Gastroesophageal sphincter (tissue), 4 donors: ENCODE results near the gene PPP1R16B. TPM values are rescaled to one million over a fixed set of nuclear protein-coding genes. Genes with fewer than 3 reads are reported as not detected.
"Not testable (repeated sequence)": the region's sequence is repeated elsewhere in the genome, so short reads cannot be mapped to it uniquely, and the experiment has no call there.

Experiments
- ATAC-seq: fragments of 150-250 bp; one replicate; pipeline ENCODE4 v1.9.1; 2016; ENCODE audit warnings: mild to moderate bottlenecking, moderate library complexity
- H3K27ac ChIP-seq, 4 donors: fragments of 200-600 bp; sonication (generic) in 3 of 4; 1 replicate in 3 of 4; 2 replicates in 1 of 4; pipeline ENCODE4 v1.5.1; 2016 to 2019
- H3K27me3 ChIP-seq: fragments of 200-600 bp; sonication (generic); one replicate; pipeline ENCODE4 v1.5.1; 2019
- H3K36me3 ChIP-seq, 2 donors: fragments of 200-600 bp; sonication (generic); one replicate each; pipeline ENCODE4 v1.5.1; 2019; ENCODE audit warnings: control low read depth in 1 of 2
- H3K4me1 ChIP-seq, 3 donors: fragments of 200-600 bp; sonication (generic); 1 replicate in 2 of 3; 2 replicates in 1 of 3; pipeline ENCODE4 v1.5.1; 2016 to 2019; ENCODE audit warnings: control low read depth in 2 of 3
- H3K4me3 ChIP-seq, 2 donors: fragments of 200-600 bp; sonication (generic); one replicate each; pipeline ENCODE4 v1.5.1; 2019; ENCODE audit warnings: mild to moderate bottlenecking in 1 of 2, moderate library complexity in 1 of 2
- H3K9me3 ChIP-seq, 3 donors: fragments of 200-600 bp; sonication (generic); one replicate each; pipeline ENCODE4 v1.5.1; 2017 to 2019; ENCODE audit warnings: control low read depth in 2 of 3
- EP300 ChIP-seq: sonication (generic); formaldehyde crosslinking; IDR thresholded peaks from one replicate; pipeline ENCODE4 v1.6.1; 2017; ENCODE audit warnings: antibody characterized with exemption, mild to moderate bottlenecking
- POLR2A ChIP-seq, 2 donors: fragments of 450-650 bp; IDR thresholded peaks; one replicate each; pipeline ENCODE4 v1.6.1; 2017; ENCODE audit warnings: antibody characterized with exemption in 2 of 2, mild to moderate bottlenecking in 2 of 2, moderate library complexity in 1 of 2
- POLR2AphosphoS5 ChIP-seq: sonication (generic); formaldehyde crosslinking; IDR thresholded peaks from one replicate; pipeline ENCODE4 v1.6.1; 2017; ENCODE audit warnings: antibody characterized with exemption
- WGBS, 2 donors: methylation state at CpG; one replicate each; pipeline ENCODE4 v1.1.5; 2018; ENCODE audit warnings: low coverage in 1 of 2; 5-methylcytosine and 5-hydroxymethylcytosine counted together
- total RNA-seq, 4 donors: library from RNA; depleted of rRNA; stranded (reverse); fragments of >200 nt; gene quantifications; one replicate each; pipeline ENCODE4 v1.1.0, GENCODE V29; 2016
- TF ChIP-seq, protein P1 (sequence below), 4 experiments: fragments of 200-600 bp in 2 of 4; fragments of 450-650 bp in 2 of 4; sonication (generic) in 1 of 4; IDR thresholded peaks; one replicate each; pipeline ENCODE4 v1.5.1; 2017 to 2019; ENCODE audit warnings: antibody characterized with exemption in 4 of 4, mild to moderate bottlenecking in 2 of 4, moderate library complexity in 2 of 4

PPP1R16B gene
- total RNA-seq, 4 donors from 2014 or later = 4.1 to 10.0 (median 5.5) TPM

DNA sequence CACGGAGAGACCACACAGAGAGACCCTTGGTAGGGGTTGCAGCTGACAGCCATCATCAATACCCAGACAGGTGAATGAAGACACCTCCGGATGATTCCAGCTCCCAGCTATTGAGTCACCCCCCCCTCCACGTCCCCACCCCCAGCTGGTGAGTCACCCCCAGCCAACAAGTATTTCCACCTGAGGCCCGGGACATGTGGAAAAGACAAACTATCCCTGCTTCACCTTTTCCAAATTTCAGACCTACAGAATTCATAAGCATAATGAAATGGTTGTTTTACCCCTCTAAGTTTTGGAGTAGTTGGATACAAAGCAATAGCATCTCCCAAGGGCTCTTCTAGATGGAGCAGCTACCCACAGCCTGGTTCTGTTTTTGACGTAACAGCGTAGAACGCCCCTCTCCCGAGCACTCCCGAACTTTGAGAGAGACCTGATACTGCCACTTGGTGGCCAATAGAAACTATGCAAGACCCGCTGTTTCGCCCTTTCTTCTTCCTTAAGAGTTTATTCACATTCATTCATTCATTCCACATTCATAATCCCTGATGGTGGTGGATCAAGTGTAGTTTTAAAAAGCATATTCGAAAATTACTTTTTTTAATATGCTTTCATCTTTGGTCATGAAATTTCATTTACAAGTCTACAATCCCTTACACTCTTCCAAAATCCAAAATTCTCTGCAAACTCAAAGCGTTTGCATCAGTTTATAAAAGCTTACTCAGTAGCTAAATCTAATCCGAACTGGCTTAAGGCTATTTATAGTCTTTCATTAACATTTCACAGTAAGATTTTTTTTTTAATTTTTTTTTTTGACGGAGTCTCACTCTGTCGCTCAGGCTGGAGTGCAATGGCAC lies 15.1 kb upstream of the PPP1R16B start:
- TF ChIP-seq POLR2AphosphoS5 = no peak
- TF ChIP-seq, protein P1, sequence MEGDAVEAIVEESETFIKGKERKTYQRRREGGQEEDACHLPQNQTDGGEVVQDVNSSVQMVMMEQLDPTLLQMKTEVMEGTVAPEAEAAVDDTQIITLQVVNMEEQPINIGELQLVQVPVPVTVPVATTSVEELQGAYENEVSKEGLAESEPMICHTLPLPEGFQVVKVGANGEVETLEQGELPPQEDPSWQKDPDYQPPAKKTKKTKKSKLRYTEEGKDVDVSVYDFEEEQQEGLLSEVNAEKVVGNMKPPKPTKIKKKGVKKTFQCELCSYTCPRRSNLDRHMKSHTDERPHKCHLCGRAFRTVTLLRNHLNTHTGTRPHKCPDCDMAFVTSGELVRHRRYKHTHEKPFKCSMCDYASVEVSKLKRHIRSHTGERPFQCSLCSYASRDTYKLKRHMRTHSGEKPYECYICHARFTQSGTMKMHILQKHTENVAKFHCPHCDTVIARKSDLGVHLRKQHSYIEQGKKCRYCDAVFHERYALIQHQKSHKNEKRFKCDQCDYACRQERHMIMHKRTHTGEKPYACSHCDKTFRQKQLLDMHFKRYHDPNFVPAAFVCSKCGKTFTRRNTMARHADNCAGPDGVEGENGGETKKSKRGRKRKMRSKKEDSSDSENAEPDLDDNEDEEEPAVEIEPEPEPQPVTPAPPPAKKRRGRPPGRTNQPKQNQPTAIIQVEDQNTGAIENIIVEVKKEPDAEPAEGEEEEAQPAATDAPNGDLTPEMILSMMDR (IDR thresholded peaks at IDR 0.05) = peak; percentile 39 to 56 (median 49)
- H3K4me1 ChIP-seq = no peaks in the 10 kb centered on the region
- WGBS, 2 donors = 31 to 33% methylated on average over 12 to 13 of the region's 16 CpGs
- H3K36me3 ChIP-seq = no peaks in the 10 kb centered on the region
- H3K4me3 ChIP-seq = no peak overlapping the region
- H3K27me3 ChIP-seq = peaks cover 19% of the 10 kb centered on the region
- no peak for ATAC-seq
- H3K27ac ChIP-seq = no peak overlapping the region
- peaks cover 0 to 13% (median 0%) of the 10 kb centered on the region in 3 donors for H3K9me3 ChIP-seq

DNA sequence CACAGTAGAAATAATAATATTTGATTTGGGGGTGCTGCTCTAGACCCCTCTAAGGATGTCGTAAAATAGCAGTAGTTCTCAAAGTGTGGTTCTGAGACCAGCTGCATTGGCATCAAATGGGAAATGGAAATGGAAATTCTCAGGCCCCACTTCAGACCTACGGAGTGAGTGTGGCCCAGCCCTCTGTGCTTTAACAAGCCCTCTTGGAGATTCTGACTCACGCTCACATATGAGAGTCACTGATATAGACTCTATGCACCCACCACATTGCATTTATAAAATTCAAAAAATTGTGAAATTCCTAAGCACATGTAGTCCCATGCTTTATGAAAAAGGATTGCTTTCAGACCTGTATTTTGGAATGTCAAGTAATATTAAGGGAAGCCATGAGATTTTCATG lies 14.2 kb upstream of the PPP1R16B start:
- Histone ChIP-seq H3K27ac (no peak overlapping the region), H3K4me1 (no peaks in the 10 kb centered on the region), H3K4me3 (no peak overlapping the region), H3K36me3 (no peaks in the 10 kb centered on the region), H3K27me3 (peaks cover 28% of the 10 kb centered on the region), H3K9me3 (peaks cover 0 to 13% (median 0%) of the 10 kb centered on the region in 3 donors)
- ATAC-seq = no peak
- TF ChIP-seq EP300 (no peak), POLR2A (IDR thresholded peaks at IDR 0.05) (no peak), POLR2AphosphoS5 (no peak)
- TF ChIP-seq, protein P1 (IDR thresholded peaks at IDR 0.05) = no peak
- 59 to 100% methylated on average over 1 to 3 of the region's 3 CpGs for WGBS, 2 donors

- peaks cover 0 to 13% (median 0%) of the 10 kb centered on the region in 3 donors for H3K9me3 ChIP-seq
- no peak for TF ChIP-seq EP300
- TF ChIP-seq POLR2A (IDR thresholded peaks at IDR 0.05) = no peak
- TF ChIP-seq, protein P1 (IDR thresholded peaks at IDR 0.05) = no peak
- TF ChIP-seq POLR2AphosphoS5 = no peak
- 88 to 100% methylated on average over 1 of the region's 1 CpG for WGBS, 2 donors
- H3K27ac ChIP-seq = no peak overlapping the region
- no peaks in the 10 kb centered on the region for H3K4me1 ChIP-seq
- H3K36me3 ChIP-seq = no peaks in the 10 kb centered on the region
- no peak for ATAC-seq
- H3K4me3 ChIP-seq = no peak overlapping the region
- H3K27me3 ChIP-seq = peaks cover 28% of the 10 kb centered on the region
Measured at GRCh38 chr20:38791940-38792339, 13.6 kb upstream of the PPP1R16B start.

DNA sequence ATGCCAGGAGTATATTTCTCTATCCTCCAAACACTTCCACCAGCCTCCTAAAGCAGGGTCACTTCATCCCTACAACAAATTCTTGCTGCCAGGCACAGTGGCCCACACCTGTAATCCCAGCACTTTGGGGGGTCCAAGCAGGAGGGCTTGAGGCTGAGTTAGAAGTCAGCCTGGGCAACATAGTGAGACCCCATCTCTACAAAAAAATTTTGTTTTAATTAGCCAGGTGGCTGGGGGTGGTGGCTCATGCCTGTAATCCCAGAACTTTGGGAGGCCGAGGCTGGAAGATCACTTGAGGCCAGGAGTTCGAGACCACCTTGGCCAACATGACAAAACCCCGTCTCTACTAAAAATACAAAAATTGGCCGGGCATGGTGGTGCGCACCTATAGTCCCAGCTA lies 11.4 kb upstream of the PPP1R16B start:
- 91 to 100% methylated on average over 1 to 5 of the region's 5 CpGs for WGBS, 2 donors
- ATAC-seq, H3K27ac ChIP-seq, H3K9me3 ChIP-seq, H3K4me3 ChIP-seq, H3K36me3 ChIP-seq, H3K4me1 ChIP-seq: not testable (repeated sequence)
- H3K27me3 ChIP-seq = peaks cover 26% of the 10 kb centered on the region

DNA sequence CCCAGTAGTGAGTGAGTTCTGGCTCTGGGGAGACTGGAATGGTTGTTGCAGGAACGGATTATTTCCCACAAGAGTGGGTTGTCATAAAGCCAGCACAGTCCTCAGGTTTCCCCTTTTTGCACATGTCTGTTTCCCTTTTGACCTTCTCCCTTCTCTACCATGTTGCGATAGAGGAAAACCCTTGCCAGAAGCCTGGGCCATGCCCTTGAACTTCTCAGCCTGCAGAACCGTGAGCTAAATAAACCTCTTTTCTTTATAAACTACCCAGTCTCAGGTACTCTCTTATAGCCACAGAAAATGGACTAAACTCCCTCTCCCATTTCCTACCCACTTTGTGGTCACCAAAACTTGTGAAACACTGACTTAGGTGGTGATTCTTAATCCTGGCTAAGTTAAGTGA lies 7.2 kb upstream of the PPP1R16B start:
- no peak for ATAC-seq

More for the DNA sequence above, 7.2 kb upstream of the PPP1R16B start:
- no peak overlapping the region for H3K27ac ChIP-seq
- TF ChIP-seq POLR2A (IDR thresholded peaks at IDR 0.05) (no peak), EP300 (no peak), POLR2AphosphoS5 (no peak)
- TF ChIP-seq, protein P1 (IDR thresholded peaks at IDR 0.05) = no peak
- H3K27me3 ChIP-seq = peaks cover 17% of the 10 kb centered on the region
- 75 to 84% methylated on average over 2 to 3 of the region's 3 CpGs for WGBS, 2 donors
- H3K36me3 ChIP-seq = no peaks in the 10 kb centered on the region
- H3K4me1 ChIP-seq = no peaks in the 10 kb centered on the region
- no peak overlapping the region for H3K4me3 ChIP-seq
- H3K9me3 ChIP-seq = no peaks in the 10 kb centered on the region
